Myocyte (in vitro differentiated cells): ENCODE data around the gene FAR1. TPM values are rescaled to one million over a fixed set of nuclear protein-coding genes. Genes with fewer than 3 reads are reported as not detected.

Experiments
- DNase-seq: peaks from one replicate; pipeline ENCODE4 v3.0.0-alpha.2; 2012; ENCODE audit warnings: low read depth
- total RNA-seq: library from RNA; depleted of rRNA; stranded (reverse); fragments of >200 nt; gene quantifications from 2 replicates; pipeline ENCODE4 v1.2.3, GENCODE V29; 2014

The FAR1 gene
- total RNA-seq, 1 donor from 2014 or later, result 46.3 TPM

- no peak for DNase-seq
Measured at GRCh38 chr11:13669544-13670488, 1.3 kb downstream of the FAR1 start.

- DNase-seq, result no peak
Measured at GRCh38 chr11:13672576-13673210, 4.2 kb downstream of the FAR1 start.

- DNase-seq, result no peak
Measured at GRCh38 chr11:13674799-13675509, 6.5 kb downstream of the FAR1 start.

GRCh38 chr11:13676576-13676975, 8.1 kb downstream of the FAR1 start:
- no peak for DNase-seq

- no peak for DNase-seq
Measured at GRCh38 chr11:13679768-13680167, 11.3 kb downstream of the FAR1 start.

GRCh38 chr11:13680501-13681264, 12.2 kb downstream of the FAR1 start:
- no peak for DNase-seq

- DNase-seq, result no peak
Measured at GRCh38 chr11:13681446-13681845, 13.0 kb downstream of the FAR1 start.

- DNase-seq, result no peak
Measured at GRCh38 chr11:13682212-13682611, 13.7 kb downstream of the FAR1 start.

- no peak for DNase-seq
Measured at GRCh38 chr11:13685461-13686108, 17.1 kb downstream of the FAR1 start.

GRCh38 chr11:13686776-13687175, 18.3 kb downstream of the FAR1 start:
- DNase-seq, result no peak

- DNase-seq, result no peak
Measured at GRCh38 chr11:13687271-13687670, 18.8 kb downstream of the FAR1 start.

- no peak for DNase-seq
Measured at GRCh38 chr11:13691286-13691899, 22.9 kb downstream of the FAR1 start.

- DNase-seq, result no peak
Measured at GRCh38 chr11:13692172-13692571, 23.7 kb downstream of the FAR1 start.

- DNase-seq, result no peak
Measured at GRCh38 chr11:13694115-13694514, 25.6 kb downstream of the FAR1 start.

- no peak for DNase-seq
Measured at GRCh38 chr11:13695886-13696285, 27.4 kb downstream of the FAR1 start.

- no peak for DNase-seq
Measured at GRCh38 chr11:13697710-13698109, 29.2 kb downstream of the FAR1 start.

GRCh38 chr11:13698132-13698531, 29.7 kb downstream of the FAR1 start:
- no peak for DNase-seq

- no peak for DNase-seq
Measured at GRCh38 chr11:13699041-13699440, 30.6 kb downstream of the FAR1 start.

- DNase-seq, result no peak
Measured at GRCh38 chr11:13699870-13700269, 31.4 kb downstream of the FAR1 start.

- no peak for DNase-seq
Measured at GRCh38 chr11:13701506-13701905, 33.0 kb downstream of the FAR1 start.
